Measurements from ENCODE around the gene STAMBPL1. TPM values are rescaled to one million over a fixed set of nuclear protein-coding genes. Genes with fewer than 3 reads are reported as not detected.
A peak's percentile ranks its signal among the peaks of the same experiment; 100 is the strongest.

The STAMBPL1 gene
- polyA plus RNA-seq, 1 of the 3 experiments (the other 2 are of a cell fraction), result 25.1 TPM

- TF ChIP-seq EP300 (IDR thresholded peaks at IDR 0.05; ENCODE audit: borderline replicate concordance in 1 of 2, low read depth in 1 of 2, low read length in 1 of 2), result no peak
- TF ChIP-seq USF1 (IDR thresholded peaks at IDR 0.05; ENCODE audit: borderline replicate concordance, low read depth), result no peak
- no peak for TF ChIP-seq RFX5 (IDR thresholded peaks at IDR 0.05; ENCODE audit: low read length)
- TF ChIP-seq TEAD4 (IDR thresholded peaks at IDR 0.05; ENCODE audit: borderline replicate concordance, insufficient read depth), result no peak
Observed at GRCh38 chr10:88906921-88907320, 26.9 kb downstream of the STAMBPL1 start (continued).

- H3K27me3 ChIP-seq (ENCODE audit: insufficient read depth), result no peaks in the 10 kb centered on the region
- WGBS (ENCODE audit: low lambda C conversion rate), result 94% methylated on average over 4 of the region's 4 CpGs
- H3F3A ChIP-seq (replicated peaks; ENCODE audit: insufficient read depth), result peaks cover 12% of the 10 kb centered on the region
- TF ChIP-seq EZH2phosphoT487 (IDR thresholded peaks at IDR 0.05; ENCODE audit: borderline replicate concordance, low read depth), result no peak
- no peak for TF ChIP-seq REST (IDR thresholded peaks at IDR 0.05; ENCODE audit: low read depth, low read length)
- TF ChIP-seq TEAD4 (IDR thresholded peaks at IDR 0.05; ENCODE audit: borderline replicate concordance, insufficient read depth), result no peak
- no peak for TF ChIP-seq SMC3 (IDR thresholded peaks at IDR 0.05; ENCODE audit: low read depth, low read length)
- no peak overlapping the region for H3K27ac ChIP-seq (ENCODE audit: low read depth in 2 of 2, low read length in 1 of 2)
- H3K9ac ChIP-seq, result no peak overlapping the region
- H3K36me3 ChIP-seq (replicated peaks in 1 of 2; ENCODE audit: control insufficient read depth in 1 of 2, insufficient read depth in 2 of 2, low read length in 1 of 2), result peaks cover 62 to 70% of the 10 kb centered on the region in 2 experiments
- POLR2A ChIA-PET, result no interaction called here
- H3K9me3 ChIP-seq, result no peaks in the 10 kb centered on the region
- CTCF ChIA-PET, result interaction anchor here (0.9 to 1.4 kb wide), 3 partner anchors 11 to 310 kb away, joined by 3 to 6 read pairs (median 3); no protein-coding TSS in a partner anchor
- no peaks in the 10 kb centered on the region for H3K9me2 ChIP-seq
- peaks cover 2 to 6% of the 10 kb centered on the region in 2 experiments; a peak in 3 of 4 replicates for H3K4me1 ChIP-seq (ENCODE audit: control insufficient read depth in 1 of 2, insufficient read depth in 2 of 2, low read depth in 1 of 2, low read length in 1 of 2)
- H3K4me3 ChIP-seq (ENCODE audit: low read depth in 2 of 2, low read length in 1 of 2), result no peak overlapping the region
- no peaks in the 10 kb centered on the region for H4K20me1 ChIP-seq (ENCODE audit: insufficient read depth)
- H3K79me2 ChIP-seq (ENCODE audit: insufficient read depth), result no peaks in the 10 kb centered on the region
- no peak overlapping the region for H3K4me2 ChIP-seq
- H2AFZ ChIP-seq (ENCODE audit: low read depth), result no peak overlapping the region
- no peak for DNase-seq
Observed at GRCh38 chr10:88908194-88908593, 28.1 kb downstream of the STAMBPL1 start.

- TF ChIP-seq EP300 (IDR thresholded peaks at IDR 0.05; ENCODE audit: borderline replicate concordance in 1 of 2, low read depth in 1 of 2, low read length in 1 of 2) (no peak), SIN3A (IDR thresholded peaks at IDR 0.05; ENCODE audit: borderline replicate concordance, low read depth, low read length) (no peak), FOXJ3 (CRISPR knock-in tag; IDR thresholded peaks at IDR 0.05) (no peak)
- Histone ChIP-seq H3K9me2 (no peaks in the 10 kb centered on the region), H3K4me1 (ENCODE audit: control insufficient read depth in 1 of 2, insufficient read depth in 2 of 2, low read depth in 1 of 2, low read length in 1 of 2) (peaks cover 10 to 31% of the 10 kb centered on the region in 2 experiments; a peak in 3 of 4 replicates), H4K20me1 (ENCODE audit: insufficient read depth) (no peaks in the 10 kb centered on the region), H3K4me2 (no peak overlapping the region), H3K36me3 (replicated peaks in 1 of 2; ENCODE audit: control insufficient read depth in 1 of 2, insufficient read depth in 2 of 2, low read length in 1 of 2) (peaks cover 50 to 52% of the 10 kb centered on the region in 2 experiments), H3K9me3 (no peaks in the 10 kb centered on the region), H3K79me2 (ENCODE audit: insufficient read depth) (no peaks in the 10 kb centered on the region), H2AFZ (ENCODE audit: low read depth) (no peak overlapping the region), H3F3A (replicated peaks; ENCODE audit: insufficient read depth) (peaks cover 12% of the 10 kb centered on the region), H3K27ac (ENCODE audit: low read depth in 2 of 2, low read length in 1 of 2) (peak overlapping the region in 1 of 2 experiments; percentile 55; a peak in 1 of 4 replicates), H3K27me3 (ENCODE audit: insufficient read depth) (no peaks in the 10 kb centered on the region), H3K9ac (no peak overlapping the region), H3K4me3 (ENCODE audit: low read depth in 2 of 2, low read length in 1 of 2) (no peak overlapping the region)
- no peak for DNase-seq
- WGBS (ENCODE audit: low lambda C conversion rate), result 87% methylated on average over 1 of the region's 1 CpG
- ChIA-PET CTCF (interaction anchor here (0.9 to 2.3 kb wide), 6 partner anchors 11 to 337 kb away, joined by 3 to 11 read pairs (median 6); no protein-coding TSS in a partner anchor), POLR2A (no interaction called here)
Observed at GRCh38 chr10:88911116-88911515, 31.1 kb downstream of the STAMBPL1 start.

Measured in SK-N-SH (cell line).